Neural cell (in vitro differentiated cells): ENCODE measurements around the gene NOX4. TPM values are rescaled to one million over a fixed set of nuclear protein-coding genes. Genes with fewer than 3 reads are reported as not detected.

Experiments used
- H2AFZ ChIP-seq: fragments of 200-600, 300-800 bp; sonication (generic), shearing (Covaris generic); 2 replicates; pipeline ENCODE4 v1.6.0; 2014; ENCODE audit warnings: low read depth, mild to moderate bottlenecking, antibody characterized with exemption, low read length, moderate library complexity
- H3F3A ChIP-seq: fragments of 200-600 bp; shearing (Covaris generic); 2 replicates; pipeline ENCODE4 v1.6.1; 2016; ENCODE audit warnings: mild to moderate bottlenecking, moderate library complexity, mixed read lengths, antibody characterized with exemption, low read length; ENCODE audit not compliant: insufficient read depth, poor library complexity, severe bottlenecking
- H3K27ac ChIP-seq: fragments of 200-600, 300-800 bp; sonication (generic), shearing (Covaris generic); 2 replicates; pipeline ENCODE4 v1.5.1; 2014; ENCODE audit warnings: mild to moderate bottlenecking, low read length, moderate library complexity
- H3K27me3 ChIP-seq: fragments of 300-800, 200-600 bp; sonication (generic), shearing (Covaris generic); 2 replicates; pipeline ENCODE4 v1.6.0; 2014; ENCODE audit warnings: mild to moderate bottlenecking, low read depth, low read length, moderate library complexity; ENCODE audit not compliant: insufficient read depth
- H3K36me3 ChIP-seq: fragments of 300-800, 200-600 bp; sonication (generic), shearing (Covaris generic); 2 replicates; pipeline ENCODE4 v1.5.1; 2014; ENCODE audit warnings: mild to moderate bottlenecking, antibody characterized with exemption, low read length, moderate library complexity; ENCODE audit not compliant: insufficient read depth
- H3K4me2 ChIP-seq: fragments of 300-800, 200-600 bp; sonication (generic), shearing (Covaris generic); 2 replicates; pipeline ENCODE4 v1.6.0; 2014; ENCODE audit warnings: mild to moderate bottlenecking, low read length
- H3K4me3 ChIP-seq: fragments of 300-800, 200-600 bp; sonication (generic), shearing (Covaris generic); 2 replicates; pipeline ENCODE4 v1.5.1; 2014; ENCODE audit warnings: mild to moderate bottlenecking, low read length, moderate library complexity
- H3K79me2 ChIP-seq: fragments of 200-600 bp; shearing (Covaris generic); replicated peaks from 2 replicates; pipeline ENCODE4 v1.6.0; 2014; ENCODE audit warnings: mild to moderate bottlenecking, low read length, moderate library complexity; ENCODE audit not compliant: insufficient read depth
- H3K9ac ChIP-seq: fragments of 300-800, 200-600 bp; sonication (generic), shearing (Covaris generic); 2 replicates; pipeline ENCODE4 v1.6.1; 2016; ENCODE audit warnings: mild to moderate bottlenecking, low read length, mixed read lengths
- H3K9me2 ChIP-seq: fragments of 200-600 bp; shearing (Covaris generic); 2 replicates; pipeline ENCODE4 v1.6.1; 2016; ENCODE audit warnings: mild to moderate bottlenecking, low read length, mixed read lengths; ENCODE audit not compliant: insufficient read depth
- H3K9me3 ChIP-seq: fragments of 200-600, 300-800 bp; sonication (generic), shearing (Covaris generic); 2 replicates; pipeline ENCODE4 v1.6.1; 2016; ENCODE audit warnings: mild to moderate bottlenecking, mixed run types, low read length, moderate library complexity, mixed read lengths
- H4K20me1 ChIP-seq: fragments of 200-600 bp; shearing (Covaris generic); 2 replicates; pipeline ENCODE4 v1.6.1; 2016; ENCODE audit warnings: mild to moderate bottlenecking, mixed run types; ENCODE audit not compliant: insufficient read depth
- CTCF ChIP-seq: fragments of 450-650 bp; IDR thresholded peaks from 2 replicates; pipeline ENCODE4 v1.5.1; 2014; ENCODE audit warnings: antibody characterized with exemption, mild to moderate bottlenecking, moderate library complexity; ENCODE audit not compliant: poor library complexity, severe bottlenecking
- EP300 ChIP-seq: fragments of 450-650 bp; conservative IDR thresholded peaks from 2 replicates; pipeline ENCODE4 v1.6.1; 2014; ENCODE audit warnings: antibody characterized with exemption, mild to moderate bottlenecking, moderate library complexity; ENCODE audit not compliant: poor library complexity, severe bottlenecking
- EZH2 ChIP-seq: fragments of 200-600, 300-800 bp; shearing (Covaris generic), sonication (generic); IDR thresholded peaks from 2 replicates; pipeline ENCODE4 v1.6.1; 2014; ENCODE audit warnings: antibody characterized with exemption, low read length, borderline replicate concordance, mild to moderate bottlenecking; ENCODE audit not compliant: insufficient read depth, poor library complexity, severe bottlenecking
- MXI1 ChIP-seq: fragments of 450-650 bp; conservative IDR thresholded peaks from 2 replicates; pipeline ENCODE4 v1.6.1; 2014; ENCODE audit warnings: antibody characterized with exemption, mild to moderate bottlenecking; ENCODE audit not compliant: poor library complexity, severe bottlenecking
- POLR2AphosphoS5 ChIP-seq: IDR thresholded peaks from 2 replicates; pipeline ENCODE4 v1.6.1; 2012
- RAD21 ChIP-seq: fragments of 450-650 bp; conservative IDR thresholded peaks from 2 replicates; pipeline ENCODE4 v1.6.1; 2014; ENCODE audit warnings: antibody characterized with exemption, mild to moderate bottlenecking, moderate library complexity
- REST ChIP-seq: IDR thresholded peaks from 2 replicates; pipeline ENCODE4 v1.6.1; 2012; ENCODE audit warnings: borderline replicate concordance
- SMC3 ChIP-seq: fragments of 450-650 bp; conservative IDR thresholded peaks from 2 replicates; pipeline ENCODE4 v1.6.1; 2014; ENCODE audit warnings: antibody characterized with exemption, mild to moderate bottlenecking, moderate library complexity; ENCODE audit not compliant: poor library complexity
- TAF1 ChIP-seq: IDR thresholded peaks from 2 replicates; pipeline ENCODE4 v1.6.1; 2012; ENCODE audit warnings: low read depth
- polyA plus RNA-seq: library from polyadenylated mRNA; depleted of rRNA; stranded (reverse); fragments of >200 nt; gene quantifications from 2 replicates; pipeline ENCODE4 v1.2.3, GENCODE V29; 2014

NOX4 gene
- polyA plus RNA-seq, 1 donor from 2014 or later: 0.71 TPM

- H3K9me2 ChIP-seq: no peaks in the 10 kb centered on the region
- H3K9me3 ChIP-seq: no peaks in the 10 kb centered on the region
- H3K36me3 ChIP-seq: no peaks in the 10 kb centered on the region
- H3K4me3 ChIP-seq: no peak overlapping the region
- H3K9ac ChIP-seq: no peak overlapping the region
- H3K27me3 ChIP-seq: no peaks in the 10 kb centered on the region
- TF ChIP-seq MXI1 (no peak), SMC3 (no peak), CTCF (no peak), REST (no peak), POLR2AphosphoS5 (no peak), EZH2 (no peak), RAD21 (no peak), EP300 (no peak), TAF1 (no peak)
- H3K27ac ChIP-seq: no peak overlapping the region
- H3K79me2 ChIP-seq: no peaks in the 10 kb centered on the region
- no peaks in the 10 kb centered on the region for H3F3A ChIP-seq
- H4K20me1 ChIP-seq: no peaks in the 10 kb centered on the region
- H2AFZ ChIP-seq: no peak overlapping the region
- H3K4me2 ChIP-seq: no peak overlapping the region
Measured at GRCh38 chr11:89421718-89422117, 69.5 kb downstream of the NOX4 start.

GRCh38 chr11:89420981-89421380 is 70.2 kb downstream of the NOX4 start:
- no peaks in the 10 kb centered on the region for H3K79me2 ChIP-seq
- H3K9ac ChIP-seq: no peak overlapping the region
- H3K36me3 ChIP-seq: no peaks in the 10 kb centered on the region
- H3K9me2 ChIP-seq: no peaks in the 10 kb centered on the region
- H3K9me3 ChIP-seq: no peaks in the 10 kb centered on the region
- TF ChIP-seq SMC3: no peak
- TF ChIP-seq EP300: no peak
- TF ChIP-seq CTCF: no peak
- TF ChIP-seq RAD21: no peak
- TF ChIP-seq MXI1: no peak
- TF ChIP-seq EZH2: no peak
- no peak for TF ChIP-seq TAF1
- no peak for TF ChIP-seq REST
- no peak for TF ChIP-seq POLR2AphosphoS5
- no peak overlapping the region for H3K4me3 ChIP-seq
- H4K20me1 ChIP-seq: no peaks in the 10 kb centered on the region
- no peaks in the 10 kb centered on the region for H3F3A ChIP-seq
- no peak overlapping the region for H3K27ac ChIP-seq
- H3K27me3 ChIP-seq: no peaks in the 10 kb centered on the region
- no peak overlapping the region for H3K4me2 ChIP-seq
- H2AFZ ChIP-seq: no peak overlapping the region
